Measurements from ENCODE around the gene IMPA2. TPM values are rescaled to one million over a fixed set of nuclear protein-coding genes. Genes with fewer than 3 reads are reported as not detected.
"Not testable (repeated sequence)": the region's sequence is repeated elsewhere in the genome, so short reads cannot be mapped to it uniquely, and the experiment has no call there.

The IMPA2 gene
- total RNA-seq, 4 donors from 2014 or later, result 227 to 572 (median 354) TPM

DNA sequence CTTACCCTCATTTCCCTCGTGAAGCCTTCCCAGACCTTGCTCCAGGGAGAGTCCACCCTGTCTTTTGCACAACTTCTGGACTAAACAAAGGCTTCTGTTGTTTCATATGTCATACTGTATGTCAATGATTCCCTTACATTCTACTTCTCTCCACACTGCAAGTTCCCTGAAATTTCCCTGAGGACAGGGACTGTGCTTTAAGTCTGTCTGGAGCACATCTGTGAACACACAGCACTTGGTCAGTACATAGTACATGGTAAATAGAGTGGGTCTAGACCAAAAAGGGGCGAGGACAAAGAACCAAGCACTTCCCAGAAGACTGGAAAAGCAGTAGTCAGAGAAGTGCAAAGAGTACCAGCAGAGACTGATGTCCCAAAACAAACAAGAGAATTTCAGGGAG is 23.7 kb upstream of the IMPA2 start:
- 79 to 91% methylated on average over 2 of the region's 2 CpGs for WGBS, 2 donors
- H3K4me3 ChIP-seq (ENCODE audit: low read depth, poor library complexity, severe bottlenecking), result no peak overlapping the region
- intact Hi-C loops (cut with DNase I; ENCODE audit: low total_unique reads), result no loop called here
- no peak for DNase-seq (ENCODE audit: low spot score in 2 of 2)
- TF ChIP-seq POLR2A (IDR thresholded peaks at IDR 0.05), result no peak
- TF ChIP-seq, protein P1, sequence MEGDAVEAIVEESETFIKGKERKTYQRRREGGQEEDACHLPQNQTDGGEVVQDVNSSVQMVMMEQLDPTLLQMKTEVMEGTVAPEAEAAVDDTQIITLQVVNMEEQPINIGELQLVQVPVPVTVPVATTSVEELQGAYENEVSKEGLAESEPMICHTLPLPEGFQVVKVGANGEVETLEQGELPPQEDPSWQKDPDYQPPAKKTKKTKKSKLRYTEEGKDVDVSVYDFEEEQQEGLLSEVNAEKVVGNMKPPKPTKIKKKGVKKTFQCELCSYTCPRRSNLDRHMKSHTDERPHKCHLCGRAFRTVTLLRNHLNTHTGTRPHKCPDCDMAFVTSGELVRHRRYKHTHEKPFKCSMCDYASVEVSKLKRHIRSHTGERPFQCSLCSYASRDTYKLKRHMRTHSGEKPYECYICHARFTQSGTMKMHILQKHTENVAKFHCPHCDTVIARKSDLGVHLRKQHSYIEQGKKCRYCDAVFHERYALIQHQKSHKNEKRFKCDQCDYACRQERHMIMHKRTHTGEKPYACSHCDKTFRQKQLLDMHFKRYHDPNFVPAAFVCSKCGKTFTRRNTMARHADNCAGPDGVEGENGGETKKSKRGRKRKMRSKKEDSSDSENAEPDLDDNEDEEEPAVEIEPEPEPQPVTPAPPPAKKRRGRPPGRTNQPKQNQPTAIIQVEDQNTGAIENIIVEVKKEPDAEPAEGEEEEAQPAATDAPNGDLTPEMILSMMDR (IDR thresholded peaks at IDR 0.05), result no peak

DNA sequence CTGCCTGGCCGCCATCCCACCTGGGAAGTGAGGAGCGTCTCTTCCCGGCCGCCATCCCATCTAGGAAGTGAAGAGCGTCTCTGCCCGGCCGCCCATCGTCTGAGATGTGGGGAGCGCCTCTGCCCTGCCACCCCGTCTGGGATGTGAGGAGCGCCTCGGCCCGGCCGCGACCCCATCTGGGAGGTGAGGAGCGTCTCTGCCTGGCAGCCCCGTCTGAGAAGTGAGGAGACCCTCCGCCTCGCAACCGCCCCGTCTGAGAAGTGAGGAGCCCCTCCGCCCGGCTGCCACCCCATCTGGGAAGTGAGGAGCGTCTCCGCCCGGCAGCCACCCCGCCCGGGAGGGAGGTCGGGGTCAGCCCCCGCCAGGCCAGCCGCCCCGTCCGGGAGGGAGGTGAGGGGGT is 21.7 kb upstream of the IMPA2 start:
- intact Hi-C loops (cut with DNase I; ENCODE audit: low total_unique reads); H3K4me3 ChIP-seq (ENCODE audit: low read depth, poor library complexity, severe bottlenecking); DNase-seq (ENCODE audit: low spot score in 2 of 2): not testable (repeated sequence)
- 93 to 95% methylated on average over 19 to 33 of the region's 33 CpGs for WGBS, 2 donors

DNA sequence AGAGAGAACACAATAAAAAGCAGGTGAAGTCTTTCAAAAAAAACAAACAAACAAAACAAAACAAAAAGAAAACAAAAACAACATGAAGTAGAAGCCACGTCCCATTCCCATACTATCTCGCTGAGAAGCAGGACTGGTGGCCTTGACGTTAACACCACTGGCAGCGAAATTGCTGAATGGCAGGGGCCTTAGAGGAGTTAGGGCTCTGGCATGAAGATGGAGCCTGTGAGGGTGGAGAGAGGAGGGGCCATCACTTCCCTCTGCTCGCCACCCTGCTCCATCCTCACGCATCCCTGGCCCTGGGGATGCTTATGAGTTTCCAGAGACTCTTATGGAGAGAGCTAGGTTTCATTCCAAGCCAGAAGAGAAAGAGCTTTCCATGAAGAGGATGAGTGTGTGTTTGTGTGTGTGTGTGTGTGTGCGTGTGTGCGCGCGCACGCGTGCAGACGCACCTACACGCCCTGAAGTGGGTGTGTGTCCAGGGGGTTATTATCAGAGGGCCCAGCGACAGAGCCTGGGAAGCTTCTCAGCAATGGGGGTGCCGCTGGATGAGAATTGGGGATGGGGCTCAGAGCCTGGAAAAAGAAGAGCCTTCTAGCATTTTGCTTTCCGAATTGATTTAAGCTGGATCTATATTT is 20.4 kb upstream of the IMPA2 start:
- intact Hi-C loops (cut with DNase I; ENCODE audit: low total_unique reads), result no loop called here
- TF ChIP-seq POLR2A (IDR thresholded peaks at IDR 0.05), result no peak
- TF ChIP-seq, protein P1 (IDR thresholded peaks at IDR 0.05), result no peak
- 83 to 90% methylated on average over 17 of the region's 17 CpGs for WGBS, 2 donors
- no peak for DNase-seq (ENCODE audit: low spot score in 2 of 2)
- no peak overlapping the region for H3K4me3 ChIP-seq (ENCODE audit: low read depth, poor library complexity, severe bottlenecking)

DNA sequence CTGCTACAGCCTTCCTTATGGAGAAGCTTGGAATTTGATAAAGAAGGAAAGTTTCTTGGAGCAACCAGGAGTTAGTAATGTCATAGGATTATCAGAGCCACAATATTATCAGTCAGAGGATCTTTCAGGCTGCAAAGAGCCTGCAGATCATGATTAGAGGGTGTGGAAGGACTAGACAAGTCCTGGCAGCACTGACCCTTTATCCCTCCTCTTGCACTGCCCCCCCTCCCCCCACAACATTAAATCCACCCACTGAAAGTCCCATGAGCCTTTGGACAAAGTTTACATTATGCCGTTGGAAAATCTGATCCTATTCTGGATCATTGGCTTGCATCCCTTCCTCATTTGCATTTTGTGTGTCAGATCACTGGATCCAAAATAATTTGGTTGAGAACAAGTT is 18.7 kb upstream of the IMPA2 start:
- DNase-seq (ENCODE audit: low spot score in 2 of 2), result no peak
- no peak overlapping the region for H3K4me3 ChIP-seq (ENCODE audit: low read depth, poor library complexity, severe bottlenecking)
- 7 to 14% methylated on average over 1 of the region's 1 CpG for WGBS, 2 donors
- TF ChIP-seq POLR2A (IDR thresholded peaks at IDR 0.05), result no peak
- TF ChIP-seq, protein P1 (IDR thresholded peaks at IDR 0.05), result no peak
- intact Hi-C loops (cut with DNase I; ENCODE audit: low total_unique reads), result no loop called here

DNA sequence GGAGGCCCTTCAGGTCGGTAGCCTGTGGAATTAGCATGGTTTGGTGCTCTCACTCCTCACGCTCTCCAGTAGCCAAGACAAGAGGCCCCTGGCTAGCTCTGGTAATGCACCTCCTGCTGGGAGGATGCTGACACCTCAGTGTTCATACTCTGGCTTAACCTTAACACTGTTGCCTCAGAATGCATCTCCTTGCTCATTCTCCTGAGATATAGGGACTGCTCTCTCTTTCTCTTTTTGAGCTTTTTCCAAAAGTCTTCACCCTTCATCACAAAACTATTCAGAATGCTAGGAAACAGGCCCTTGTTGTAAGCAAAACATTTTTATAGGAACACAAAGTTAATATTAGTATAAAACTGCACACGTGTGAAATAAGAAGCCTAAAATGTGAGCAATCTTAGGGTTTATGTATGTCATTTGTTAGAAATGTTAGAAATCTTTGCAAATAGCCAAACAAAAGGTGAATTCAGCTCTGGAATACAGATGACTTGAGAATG is 17.3 kb upstream of the IMPA2 start:
- TF ChIP-seq POLR2A (IDR thresholded peaks at IDR 0.05), result no peak
- TF ChIP-seq, protein P1 (IDR thresholded peaks at IDR 0.05), result no peak
- intact Hi-C loops (cut with DNase I; ENCODE audit: low total_unique reads), result no loop called here
- H3K4me3 ChIP-seq (ENCODE audit: low read depth, poor library complexity, severe bottlenecking), result no peak overlapping the region
- DNase-seq (ENCODE audit: low spot score in 2 of 2), result no peak
- WGBS, 2 donors, result 51 to 63% methylated on average over 3 of the region's 3 CpGs

DNA sequence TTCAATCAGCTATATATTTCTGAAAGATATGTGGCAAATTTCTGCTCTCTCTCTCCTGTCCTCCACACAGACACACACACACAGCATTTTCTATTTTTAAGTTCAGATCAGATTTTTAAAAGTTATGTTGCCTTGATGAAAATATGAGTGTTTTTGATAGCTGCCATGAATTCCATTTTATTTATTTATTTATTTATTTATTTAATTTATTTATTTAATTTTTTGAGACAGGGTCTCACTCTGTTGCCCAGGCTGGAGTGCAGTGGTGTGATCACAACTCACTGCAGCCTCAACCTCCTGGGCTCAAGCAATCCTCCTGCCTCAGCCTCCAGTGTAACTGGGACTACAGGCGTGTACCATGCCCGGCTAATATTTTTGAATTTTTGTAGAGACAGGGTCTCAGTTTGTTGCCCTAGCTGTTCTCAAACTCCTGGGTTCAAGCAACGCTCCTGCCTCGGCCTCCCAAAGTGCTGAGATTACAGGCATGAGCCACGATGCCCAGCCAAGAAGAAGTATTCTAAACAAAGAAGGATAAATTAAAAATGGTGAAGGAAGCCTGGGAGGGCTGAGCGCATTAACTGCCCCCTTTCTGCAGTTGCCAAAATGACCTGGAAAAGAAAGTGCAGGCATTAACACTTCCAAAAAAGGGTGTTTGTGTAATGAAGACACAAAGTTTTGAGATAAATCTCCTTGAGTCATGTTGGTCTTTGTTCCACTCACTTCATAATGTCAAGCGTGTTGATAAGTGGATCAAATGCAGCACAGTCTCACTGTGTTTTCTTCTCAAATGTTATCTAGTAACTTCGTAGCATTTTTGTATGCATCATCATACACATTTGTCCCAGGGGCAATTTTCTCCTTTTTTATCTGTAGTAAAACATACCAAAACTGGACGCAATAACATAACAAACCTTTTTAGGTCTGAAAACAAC is 11.1 kb upstream of the IMPA2 start:
- no peak for TF ChIP-seq POLR2A (IDR thresholded peaks at IDR 0.05)
- TF ChIP-seq, protein P1 (IDR thresholded peaks at IDR 0.05), result no peak
- intact Hi-C loops (cut with DNase I; ENCODE audit: low total_unique reads), result no loop called here

DNA sequence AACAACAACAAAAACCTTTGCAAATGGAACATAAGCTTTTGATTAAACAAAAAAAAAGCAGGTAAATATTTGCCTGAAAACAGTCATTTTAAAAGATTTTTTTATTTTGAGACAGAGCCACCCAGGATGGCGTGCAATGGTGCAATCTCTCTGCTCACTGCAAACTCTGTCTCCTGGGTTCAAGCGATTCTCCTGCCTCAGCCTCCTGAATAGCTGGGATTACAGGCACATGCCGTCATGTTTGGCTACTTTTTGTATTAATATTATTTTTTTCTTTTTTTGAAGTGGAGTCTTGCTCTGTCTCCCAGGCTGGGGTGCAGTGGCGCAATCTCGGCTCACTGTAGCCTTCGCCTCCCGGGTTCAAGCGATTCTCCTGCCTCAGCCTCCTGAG is 10.5 kb upstream of the IMPA2 start:
- H3K4me3 ChIP-seq (ENCODE audit: low read depth, poor library complexity, severe bottlenecking); DNase-seq (ENCODE audit: low spot score in 2 of 2); intact Hi-C loops (cut with DNase I; ENCODE audit: low total_unique reads): not testable (repeated sequence)
- 96 to 97% methylated on average over 8 of the region's 8 CpGs for WGBS, 2 donors

More for the DNA sequence above, 11.1 kb upstream of the IMPA2 start:
- DNase-seq (ENCODE audit: low spot score in 2 of 2), result no peak
- WGBS, 2 donors, result 92 to 93% methylated on average over 9 of the region's 9 CpGs
- no peak overlapping the region for H3K4me3 ChIP-seq (ENCODE audit: low read depth, poor library complexity, severe bottlenecking)

Measured in lower leg skin (tissue), 4 donors.